ENCODE results near the gene ZNF805. TPM values are rescaled to one million over a fixed set of nuclear protein-coding genes. Genes with fewer than 3 reads are reported as not detected.

The ZNF805 gene
- total RNA-seq, 1 donor from 2014 or later: 18.2 TPM

DNA sequence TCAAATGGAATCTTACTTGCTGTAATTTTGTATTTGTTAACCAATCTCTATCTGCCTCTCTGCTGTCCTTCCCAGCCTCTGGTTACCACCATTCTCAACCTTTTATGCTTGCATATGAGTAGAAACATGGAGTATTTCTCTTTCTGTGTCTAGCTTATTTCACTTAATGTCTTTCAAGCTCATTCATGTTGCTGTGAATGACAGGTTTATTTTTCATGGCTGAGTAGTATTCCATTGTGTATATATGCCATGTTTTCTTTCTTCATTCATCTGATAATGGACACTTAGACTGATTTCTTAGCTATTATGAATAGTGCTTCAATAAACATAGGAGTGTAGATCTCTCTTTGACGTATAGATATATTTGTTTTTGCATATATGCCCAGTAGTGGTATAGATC, 53.3 kb downstream of the ZNF805 start:
- Histone ChIP-seq H3K9me3 (peaks cover 40% of the 10 kb centered on the region), H3K27ac (no peak overlapping the region), H3K36me3 (peaks cover 16 to 78% of the 10 kb centered on the region in 2 donors), H3K4me3 (no peak overlapping the region), H3K27me3 (no peaks in the 10 kb centered on the region), H3K4me1 (no peaks in the 10 kb centered on the region)
- TF ChIP-seq, protein P1, sequence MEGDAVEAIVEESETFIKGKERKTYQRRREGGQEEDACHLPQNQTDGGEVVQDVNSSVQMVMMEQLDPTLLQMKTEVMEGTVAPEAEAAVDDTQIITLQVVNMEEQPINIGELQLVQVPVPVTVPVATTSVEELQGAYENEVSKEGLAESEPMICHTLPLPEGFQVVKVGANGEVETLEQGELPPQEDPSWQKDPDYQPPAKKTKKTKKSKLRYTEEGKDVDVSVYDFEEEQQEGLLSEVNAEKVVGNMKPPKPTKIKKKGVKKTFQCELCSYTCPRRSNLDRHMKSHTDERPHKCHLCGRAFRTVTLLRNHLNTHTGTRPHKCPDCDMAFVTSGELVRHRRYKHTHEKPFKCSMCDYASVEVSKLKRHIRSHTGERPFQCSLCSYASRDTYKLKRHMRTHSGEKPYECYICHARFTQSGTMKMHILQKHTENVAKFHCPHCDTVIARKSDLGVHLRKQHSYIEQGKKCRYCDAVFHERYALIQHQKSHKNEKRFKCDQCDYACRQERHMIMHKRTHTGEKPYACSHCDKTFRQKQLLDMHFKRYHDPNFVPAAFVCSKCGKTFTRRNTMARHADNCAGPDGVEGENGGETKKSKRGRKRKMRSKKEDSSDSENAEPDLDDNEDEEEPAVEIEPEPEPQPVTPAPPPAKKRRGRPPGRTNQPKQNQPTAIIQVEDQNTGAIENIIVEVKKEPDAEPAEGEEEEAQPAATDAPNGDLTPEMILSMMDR (IDR thresholded peaks at IDR 0.05): no peak
- TF ChIP-seq POLR2A (IDR thresholded peaks at IDR 0.05): no peak
- no peak for TF ChIP-seq POLR2AphosphoS5 (IDR thresholded peaks at IDR 0.05; ENCODE audit: insufficient read depth in 1 of 2, low read depth in 1 of 2)
- DNase-seq (ENCODE audit: extremely low spot score in 2 of 2): no peak
- intact Hi-C loops (cut with DNase I): no loop called here

GRCh38 chr19:57302020-57302465, 61.6 kb downstream of the ZNF805 start:
- no peak overlapping the region for H3K27ac ChIP-seq
- H3K36me3 ChIP-seq: peaks cover 0 to 39% of the 10 kb centered on the region in 2 donors
- H3K9me3 ChIP-seq: no peaks in the 10 kb centered on the region
- H3K27me3 ChIP-seq: no peaks in the 10 kb centered on the region
- no peak overlapping the region for H3K4me3 ChIP-seq
- intact Hi-C loops (cut with DNase I): no loop called here
- TF ChIP-seq POLR2A (IDR thresholded peaks at IDR 0.05) (no peak), POLR2AphosphoS5 (IDR thresholded peaks at IDR 0.05; ENCODE audit: insufficient read depth in 1 of 2, low read depth in 1 of 2) (peak in 1 of 2 donors; percentile 80)
- TF ChIP-seq, protein P1 (IDR thresholded peaks at IDR 0.05): no peak
- DNase-seq (ENCODE audit: extremely low spot score in 2 of 2): no peak
- H3K4me1 ChIP-seq: peaks cover 26% of the 10 kb centered on the region

DNA sequence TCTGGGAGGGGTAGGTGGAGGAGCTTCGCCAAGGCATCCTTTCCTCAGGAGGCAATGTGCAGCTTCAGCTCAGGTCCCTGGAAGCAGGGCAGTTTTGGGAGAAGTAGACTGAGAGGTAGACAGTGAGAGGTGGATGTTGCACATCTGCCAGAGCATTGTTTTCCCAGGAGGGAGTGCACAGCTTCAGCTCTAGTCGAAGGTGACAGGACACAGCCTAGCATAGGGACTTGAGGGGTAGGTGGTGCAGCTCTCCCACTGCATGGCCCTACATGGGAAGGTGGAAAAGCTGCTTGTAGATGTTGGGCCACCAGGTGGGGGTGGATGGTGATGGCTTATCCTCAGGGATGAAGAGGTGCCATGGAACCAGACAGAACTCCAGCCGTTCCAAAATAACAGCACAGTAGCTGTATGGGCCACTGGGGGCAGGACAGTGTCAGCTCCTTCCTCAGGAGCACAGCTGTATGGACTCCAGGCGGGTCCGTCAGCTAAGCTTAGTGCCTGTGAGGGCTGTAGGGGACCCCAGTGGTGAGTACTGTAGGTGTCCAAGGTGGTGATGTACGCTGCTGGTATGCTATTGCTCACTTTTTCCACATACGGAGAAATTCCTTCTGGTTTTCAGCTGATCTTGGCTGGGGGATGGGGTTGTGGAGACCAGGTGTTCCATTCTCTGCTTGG, 62.4 kb downstream of the ZNF805 start:
- DNase-seq (ENCODE audit: extremely low spot score in 2 of 2): no peak
- intact Hi-C loops (cut with DNase I): no loop called here
- Histone ChIP-seq H3K27ac (no peak overlapping the region), H3K9me3 (no peaks in the 10 kb centered on the region), H3K36me3 (peaks cover 0 to 39% of the 10 kb centered on the region in 2 donors), H3K4me1 (peaks cover 26% of the 10 kb centered on the region), H3K27me3 (no peaks in the 10 kb centered on the region), H3K4me3 (no peak overlapping the region)
- TF ChIP-seq POLR2A (IDR thresholded peaks at IDR 0.05) (no peak), POLR2AphosphoS5 (IDR thresholded peaks at IDR 0.05; ENCODE audit: insufficient read depth in 1 of 2, low read depth in 1 of 2) (no peak)
- TF ChIP-seq, protein P1 (IDR thresholded peaks at IDR 0.05): no peak

Other genes with a start within 250 kb of the ZNF805 start
- gene USP29, start 120.6 kb upstream of the ZNF805 start, total RNA-seq: not detected
- gene ZIM3, start 95.4 kb upstream of the ZNF805 start, total RNA-seq: not detected
- not detected for gene DUXA, start 73.1 kb upstream of the ZNF805 start, total RNA-seq
- gene ZNF264, start 49.1 kb upstream of the ZNF805 start, total RNA-seq: 25.0 TPM
- gene AURKC, start 9.6 kb upstream of the ZNF805 start, total RNA-seq: 0.74 TPM
- gene ZNF460, start 39.9 kb downstream of the ZNF805 start, total RNA-seq: 76.1 TPM
- 6.9 TPM for gene ZNF543, start 79.8 kb downstream of the ZNF805 start, total RNA-seq
- 5.9 TPM for gene ZNF304, start 110.6 kb downstream of the ZNF805 start, total RNA-seq
- gene TRAPPC2B, start 122.9 kb downstream of the ZNF805 start, total RNA-seq: 8.6 TPM
- gene ZNF547, start 122.9 kb downstream of the ZNF805 start, total RNA-seq: 3.2 TPM
- gene ZNF548, start 149.2 kb downstream of the ZNF805 start, total RNA-seq: 17.2 TPM
- 18.4 TPM for gene ZNF17, start 170.5 kb downstream of the ZNF805 start, total RNA-seq
- gene ZNF749, start 194.7 kb downstream of the ZNF805 start, total RNA-seq: 5.2 TPM
- 0.49 TPM for gene VN1R1, start 216.5 kb downstream of the ZNF805 start, total RNA-seq
- 6.9 TPM for gene ZNF772, start 236.9 kb downstream of the ZNF805 start, total RNA-seq
- 16.0 TPM for gene ZNF419, start 247.1 kb downstream of the ZNF805 start, total RNA-seq

Measured in vagina (tissue), 2 donors.